Stimulated activated CD8-positive, alpha-beta memory T cell treated with anti-CD3 and anti-CD28 coated beads, Interleukin-12 subunit alpha, Interleukin-12 subunit beta, amount 100 ng/mL, for 24 hours (primary cell): ENCODE measurements around the gene GLIS1.
A peak's percentile ranks its signal among the peaks of the same experiment; 100 is the strongest.

Experiments used
- DNase-seq: peaks from one replicate; pipeline ENCODE4 v3.0.0-alpha.2; 2020; ENCODE audit errors: extremely low read depth

GLIS1 gene

DNA sequence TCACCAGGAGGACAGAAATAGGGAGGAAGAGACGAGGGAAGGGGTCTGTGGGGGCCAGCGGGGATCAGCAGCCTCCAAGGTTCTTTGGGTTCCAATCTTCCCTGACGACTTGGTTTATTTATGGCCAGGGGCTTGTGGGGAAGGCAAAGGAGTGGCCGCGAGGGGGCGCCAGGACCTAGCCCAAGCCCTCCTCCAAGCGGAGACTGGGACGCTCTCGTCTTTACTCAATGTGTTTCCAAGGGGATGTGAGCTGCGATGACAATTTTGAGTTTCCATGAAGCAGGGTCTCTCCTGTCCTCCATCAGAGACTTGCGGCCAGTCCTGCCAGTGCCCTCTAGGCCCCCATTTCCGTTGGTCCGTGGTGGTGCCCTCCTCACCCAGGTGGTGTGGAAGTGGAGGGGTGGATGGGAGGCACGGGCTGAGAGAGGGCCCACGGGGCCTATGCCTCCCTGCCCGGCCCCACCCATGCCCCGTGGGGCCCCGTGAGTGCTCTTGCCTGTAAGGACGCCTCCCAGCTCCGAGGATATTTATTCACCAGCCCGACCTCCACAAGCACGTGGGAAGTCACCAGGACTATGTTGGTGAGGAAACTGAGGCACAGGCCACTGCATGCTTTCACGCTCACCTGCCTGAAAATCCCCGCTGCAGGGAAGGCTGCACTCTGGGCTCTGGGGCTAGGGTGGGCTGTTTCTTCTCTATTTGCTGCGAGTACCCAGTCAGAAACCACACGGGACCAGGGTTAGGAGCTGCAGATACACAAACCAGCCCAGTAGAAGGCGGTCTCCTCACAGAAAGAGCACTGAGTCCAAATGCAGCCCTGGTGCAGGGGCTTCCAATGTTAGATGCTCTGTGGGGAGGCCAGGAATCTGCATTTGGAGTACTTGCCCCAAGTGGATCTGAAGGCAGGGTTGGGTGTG, 253.2 kb downstream of the GLIS1 start:
- DNase-seq: peak; percentile 15

DNA sequence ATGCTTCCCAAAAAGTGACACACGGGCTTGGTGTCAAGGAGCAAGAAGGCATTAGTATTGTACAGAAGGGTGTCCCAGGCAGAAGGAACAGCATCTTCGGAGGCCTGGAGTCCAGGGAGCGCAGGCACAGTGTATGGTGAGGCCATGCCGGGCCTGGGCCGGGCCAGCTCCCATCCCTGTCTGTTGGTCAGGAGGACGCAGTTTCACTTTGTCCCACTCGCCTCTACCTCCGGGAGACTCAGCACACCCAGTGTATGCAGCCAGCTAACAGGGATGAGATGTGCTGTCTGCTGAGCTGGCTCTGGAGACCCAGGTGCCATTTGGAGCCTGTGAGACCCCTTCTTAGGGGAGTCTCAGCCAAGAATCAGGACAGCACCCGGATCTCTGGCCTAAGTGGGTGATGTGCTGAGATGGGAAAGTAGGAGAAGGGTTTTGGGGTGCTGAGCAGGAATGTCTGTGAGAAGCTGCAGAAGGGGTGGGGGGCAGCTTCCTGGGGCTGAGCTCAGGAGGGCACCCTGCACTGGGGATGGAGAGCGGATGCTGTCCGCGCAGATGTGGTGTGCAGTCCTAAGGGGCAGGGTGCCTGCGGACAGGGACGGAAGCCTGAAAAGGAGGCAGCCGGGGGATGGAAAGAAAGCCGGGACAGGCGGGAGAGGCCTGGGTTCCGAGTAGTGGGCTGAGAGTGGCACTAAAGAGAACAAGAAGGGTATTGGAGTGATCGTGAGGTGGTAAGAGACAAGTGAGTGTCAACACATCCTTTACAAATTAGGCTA, 254.1 kb downstream of the GLIS1 start:
- DNase-seq: no peak

DNA sequence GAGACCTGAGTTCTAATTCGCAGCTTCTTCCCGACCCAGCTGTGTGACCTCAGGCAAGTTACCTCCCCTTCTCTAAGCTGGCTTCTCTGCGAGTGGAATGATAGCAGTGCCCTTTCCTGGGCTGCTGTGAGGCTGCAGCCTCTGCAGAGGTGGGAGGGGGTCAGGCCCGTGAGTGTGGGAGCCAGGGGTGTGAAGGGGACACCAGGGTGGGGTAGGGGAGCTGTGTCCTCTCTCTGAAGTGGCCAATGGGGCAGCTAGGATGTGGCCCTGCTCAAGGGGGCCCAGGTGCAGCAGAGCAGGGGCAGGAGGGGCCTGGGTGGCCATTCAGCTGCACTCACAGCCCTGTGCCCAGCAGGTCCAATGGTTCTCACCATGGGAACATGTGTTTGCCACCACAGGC, 255.3 kb downstream of the GLIS1 start:
- no peak for DNase-seq

DNA sequence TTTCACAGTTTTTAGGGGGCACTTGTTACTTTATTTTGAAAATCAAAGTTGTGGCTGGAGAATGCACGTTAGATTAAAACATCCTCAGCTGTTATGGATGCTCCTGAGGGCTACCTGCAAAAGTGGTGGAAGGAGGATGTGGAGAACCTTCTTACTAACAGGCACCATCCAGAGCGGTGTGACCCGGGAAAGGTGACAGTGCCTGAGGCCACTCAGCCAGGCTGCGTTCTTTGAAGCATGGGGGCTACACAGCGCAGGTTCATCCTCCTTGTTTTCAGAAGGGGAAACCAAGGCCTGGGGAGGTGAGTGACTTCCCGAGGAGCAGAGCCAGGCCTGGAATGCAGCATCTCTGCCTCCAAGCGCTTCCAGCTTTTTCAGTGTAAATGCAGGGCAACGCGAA, 255.8 kb downstream of the GLIS1 start:
- DNase-seq: no peak

DNA sequence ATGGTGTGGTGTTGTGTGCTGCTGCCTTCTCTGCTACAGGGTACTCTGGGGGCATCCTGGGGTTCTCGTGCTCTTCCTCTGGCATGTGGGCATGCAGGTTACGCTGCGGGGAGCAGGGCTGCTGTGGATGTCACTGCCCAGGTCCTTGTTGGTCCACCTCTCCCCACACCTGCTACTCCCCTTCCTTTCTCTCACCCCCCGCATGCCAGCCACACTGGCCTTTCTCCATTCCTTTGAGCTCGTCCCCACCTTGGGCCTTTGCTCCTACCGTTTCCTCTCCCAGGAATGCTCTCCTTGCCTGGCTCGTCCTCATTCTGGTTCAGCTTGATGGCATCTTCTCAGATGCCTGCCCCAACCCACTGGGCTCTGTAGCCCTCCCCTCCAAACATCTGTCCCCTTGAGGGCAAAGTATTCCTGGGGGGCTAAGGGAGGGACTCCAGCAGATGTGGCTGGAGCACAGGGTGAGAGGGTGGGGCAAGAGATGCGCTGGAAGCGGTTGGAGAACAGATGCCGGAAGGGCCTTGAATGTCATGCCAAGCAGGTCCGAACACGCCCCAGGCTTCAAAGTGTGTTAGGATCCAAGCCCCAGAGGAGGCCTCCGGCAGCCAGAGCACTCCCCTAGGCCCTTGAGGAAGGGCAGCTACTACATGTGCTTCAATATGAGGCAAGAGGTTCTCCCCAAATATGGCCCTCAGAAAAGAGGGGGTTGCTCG, 256.4 kb downstream of the GLIS1 start:
- DNase-seq: no peak

DNA sequence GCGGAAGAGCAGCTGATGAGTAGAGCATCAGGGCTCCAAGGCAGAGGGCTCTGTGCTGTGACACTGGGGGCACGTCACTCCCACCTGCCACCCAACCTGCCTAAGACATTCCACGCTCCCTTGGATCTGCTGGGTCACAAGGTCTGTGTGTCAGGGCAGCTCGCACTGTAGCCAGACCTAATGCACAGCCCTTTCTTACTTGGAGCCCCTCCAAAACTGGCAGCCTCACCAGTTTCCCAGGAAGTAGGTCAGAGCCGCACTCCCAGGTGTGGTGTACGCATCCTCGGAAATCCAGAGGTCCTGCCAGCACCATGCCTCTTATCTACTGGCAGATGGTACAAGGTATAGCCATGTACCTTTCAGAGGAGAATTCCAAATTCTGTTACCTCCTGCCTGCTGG, 257.5 kb downstream of the GLIS1 start:
- no peak for DNase-seq

DNA sequence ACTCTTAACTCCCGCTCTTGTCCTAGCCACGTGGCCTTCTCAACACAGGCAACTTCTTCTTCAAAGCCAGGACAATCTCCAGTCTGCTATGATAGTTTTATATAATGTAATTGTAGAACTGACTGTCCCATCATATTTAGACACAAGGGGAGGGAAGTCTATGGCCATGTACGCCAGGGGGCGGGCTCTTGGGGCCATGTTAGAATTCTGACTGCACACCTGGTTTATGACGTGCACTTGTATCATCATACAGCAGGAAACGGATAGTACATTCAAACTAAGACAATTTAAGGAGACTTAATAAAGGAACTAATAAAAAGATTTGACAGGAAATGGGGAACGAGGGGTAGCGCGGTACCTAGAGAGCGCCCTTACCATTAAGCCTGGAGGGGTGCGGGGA, 258.3 kb downstream of the GLIS1 start:
- no peak for DNase-seq

DNA sequence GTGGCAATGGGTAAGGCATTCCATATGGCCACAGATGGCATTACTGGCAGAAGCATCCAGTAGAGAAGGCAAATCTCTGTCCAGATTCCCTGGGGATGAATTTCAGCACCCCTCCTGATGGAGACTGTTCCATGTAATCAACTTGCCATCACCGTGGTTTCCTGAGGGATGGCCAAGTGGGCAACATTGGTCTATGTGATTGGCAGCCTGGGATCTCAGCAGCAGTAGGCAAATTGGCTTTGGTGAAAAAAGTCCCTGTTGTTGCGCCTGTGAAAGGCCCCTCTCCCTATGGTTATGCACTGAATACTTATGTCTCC, 260.5 kb downstream of the GLIS1 start:
- no peak for DNase-seq

DNA sequence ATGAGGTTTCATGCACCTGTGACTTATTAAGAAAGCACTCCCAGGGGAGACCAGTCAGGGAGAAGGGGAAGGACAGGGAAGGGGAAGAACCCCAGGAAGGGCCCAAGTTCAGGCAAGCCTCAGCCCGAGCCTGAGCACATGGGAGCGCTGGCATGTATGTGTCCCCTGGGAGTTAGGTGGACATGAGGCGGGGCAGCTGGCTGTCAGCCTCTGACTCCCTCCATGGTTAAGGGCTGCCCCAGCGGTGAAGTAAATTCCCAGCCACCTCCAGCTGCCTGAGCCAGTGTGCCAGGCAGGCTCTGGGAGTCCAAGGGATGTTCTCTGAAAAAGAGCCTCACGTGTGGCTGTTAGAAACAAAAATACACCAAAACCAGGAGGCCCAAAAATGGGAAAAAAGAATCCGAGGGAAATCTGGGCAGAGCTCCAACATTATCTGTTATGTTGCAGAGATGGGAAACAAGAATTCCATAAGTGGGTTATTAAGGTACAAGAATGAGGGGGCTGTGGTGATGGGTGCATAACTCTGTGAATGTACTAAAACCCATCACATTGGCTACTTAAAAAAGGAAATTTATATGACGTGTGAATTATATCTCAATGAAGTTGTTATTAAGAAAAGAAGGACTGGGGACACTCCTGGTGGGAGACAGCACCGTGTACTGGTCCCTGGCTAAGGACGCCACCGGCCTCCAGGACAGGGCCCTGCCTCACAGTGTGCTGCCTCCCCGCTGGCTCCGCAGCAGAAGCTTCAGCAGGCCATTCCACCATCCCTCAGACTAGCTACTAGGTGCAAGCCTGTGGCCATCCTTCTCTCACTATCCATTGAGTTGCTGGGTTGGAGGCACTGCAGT, 261.1 kb downstream of the GLIS1 start:
- DNase-seq: no peak

DNA sequence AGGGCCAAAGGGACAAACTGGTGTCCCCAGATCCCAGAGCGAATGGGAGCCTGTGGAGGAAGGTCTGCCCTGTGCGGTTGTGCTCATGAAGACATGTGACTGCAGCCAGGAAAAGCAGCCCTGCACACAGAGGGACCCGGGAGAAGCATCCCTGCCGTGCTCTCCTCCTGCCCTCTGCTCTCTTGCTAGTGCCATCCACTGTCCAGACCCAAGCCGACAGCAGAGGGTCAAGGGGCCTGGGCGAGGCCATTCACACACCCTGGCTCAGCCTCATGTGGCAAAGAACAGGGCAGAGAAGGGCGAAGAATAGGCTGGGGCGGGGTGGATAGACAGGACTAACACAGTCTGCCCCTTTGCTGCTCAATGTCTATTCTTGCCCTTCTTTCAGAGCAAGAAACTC, 262.4 kb downstream of the GLIS1 start:
- no peak for DNase-seq

DNA sequence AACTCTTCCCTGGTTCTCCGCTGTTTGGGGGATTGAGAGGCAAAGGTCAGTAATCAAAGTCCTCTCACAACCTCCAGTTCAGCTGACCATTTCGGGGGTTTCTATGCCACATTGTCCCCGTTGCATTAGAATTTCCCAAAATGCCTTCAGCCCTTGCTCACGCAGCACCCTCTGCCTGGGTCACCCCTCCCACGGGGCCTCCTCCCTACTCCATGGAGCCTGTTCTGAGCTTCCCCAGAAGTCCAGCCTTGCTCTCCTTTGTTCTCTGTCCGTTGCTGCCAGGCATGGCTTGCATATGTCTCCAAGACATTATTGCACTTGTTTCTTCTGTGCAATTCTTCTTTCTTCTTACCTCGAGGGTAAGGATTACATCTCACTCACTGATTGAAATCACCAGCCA, 263.3 kb downstream of the GLIS1 start:
- DNase-seq: no peak

DNA sequence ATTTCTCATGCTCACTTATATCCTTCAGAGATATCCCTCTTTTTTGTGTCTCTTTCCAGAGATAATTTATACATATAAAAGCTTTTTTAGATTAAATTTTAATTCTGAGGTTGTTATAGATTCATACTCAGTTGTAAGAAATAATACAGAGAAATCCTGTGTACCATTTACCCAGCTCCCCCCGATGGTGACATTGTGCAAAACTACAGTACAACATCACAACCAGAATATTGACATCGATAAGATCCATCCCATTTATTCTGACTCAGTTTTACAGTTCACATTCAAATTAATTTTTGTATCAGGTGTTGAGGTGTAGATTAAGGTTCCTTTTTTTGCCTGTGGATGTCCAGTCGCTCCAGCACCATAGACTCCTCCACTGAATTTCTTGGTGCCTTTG, 265.5 kb downstream of the GLIS1 start:
- no peak for DNase-seq

DNA sequence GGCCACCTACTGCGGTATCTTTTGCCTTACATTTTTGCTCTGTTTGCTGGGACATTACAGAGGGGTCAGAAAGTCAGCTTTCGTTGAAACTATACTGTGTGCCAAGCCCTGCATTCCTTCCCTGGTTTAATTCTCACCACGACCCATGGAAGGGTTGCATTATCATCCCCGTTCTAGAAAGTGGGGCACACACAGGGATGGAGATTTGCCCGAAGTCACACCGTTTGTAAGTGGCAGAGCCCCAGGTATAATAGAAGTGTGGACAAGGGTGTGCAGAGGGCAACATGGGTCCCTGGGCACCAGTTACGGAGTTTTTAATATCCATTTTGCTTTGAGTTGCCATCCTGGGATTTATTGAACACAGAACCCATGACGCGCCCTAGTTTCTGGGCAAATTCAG, 268.0 kb downstream of the GLIS1 start:
- DNase-seq: no peak

DNA sequence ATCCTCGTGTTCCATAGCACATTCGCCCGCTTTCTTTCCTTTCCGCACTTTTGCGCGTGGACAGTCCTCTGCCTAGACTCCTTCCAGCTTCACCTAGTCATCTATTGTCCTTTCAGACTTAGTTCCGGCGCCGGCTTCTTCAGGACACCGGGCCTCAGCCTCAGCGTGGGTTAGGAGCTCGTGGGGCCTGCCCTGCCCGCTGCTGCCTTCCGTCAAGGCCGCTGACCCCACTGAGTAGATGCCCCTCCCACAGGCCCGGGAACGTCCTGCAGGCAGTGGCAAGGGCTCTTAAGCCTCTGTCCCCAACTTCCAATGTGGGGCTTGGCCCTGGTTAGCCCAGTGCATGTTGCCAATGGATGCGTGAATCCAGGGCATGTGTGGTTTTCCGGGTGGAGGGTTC, 268.4 kb downstream of the GLIS1 start:
- no peak for DNase-seq

DNA sequence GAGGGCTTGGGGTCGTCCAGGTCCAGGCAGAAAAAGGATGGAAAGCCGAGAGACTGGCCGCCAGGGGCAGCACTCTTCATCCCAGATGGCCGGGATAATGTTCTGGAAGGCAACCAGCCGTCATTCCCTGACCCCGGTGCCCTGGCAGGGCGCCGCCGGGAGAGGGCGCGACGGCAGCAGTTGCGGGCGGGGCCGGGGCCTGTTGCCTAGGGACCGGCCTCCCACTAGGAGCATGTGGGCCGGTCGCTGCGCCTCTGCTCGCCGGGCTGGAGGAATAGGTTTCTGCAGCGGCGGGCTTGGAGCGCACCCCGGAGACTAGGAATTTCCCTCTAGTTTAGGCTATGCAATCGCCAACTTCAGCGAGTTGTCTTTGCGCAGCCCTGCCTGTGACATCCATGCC, 268.8 kb downstream of the GLIS1 start:
- no peak for DNase-seq

DNA sequence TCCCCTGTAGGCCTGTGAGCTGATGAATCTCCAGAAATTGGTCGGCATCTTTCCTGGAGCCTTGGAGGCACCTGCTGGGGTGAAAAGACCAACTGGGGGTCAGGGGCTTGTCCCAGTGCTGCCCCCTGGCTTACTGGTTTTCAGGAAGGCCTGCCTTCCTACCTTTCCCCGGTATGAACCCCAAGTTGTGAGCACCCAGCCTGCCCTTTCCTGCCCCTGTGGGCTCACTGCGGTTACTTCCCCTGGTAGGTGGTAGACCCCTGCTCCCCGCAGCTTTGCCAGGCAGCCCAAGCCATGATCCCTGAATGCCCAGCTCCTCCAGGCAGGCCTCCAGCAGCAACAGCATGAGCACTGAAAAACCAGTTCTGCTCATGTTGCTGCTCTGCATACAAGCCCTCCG, 269.6 kb downstream of the GLIS1 start:
- DNase-seq: no peak

DNA sequence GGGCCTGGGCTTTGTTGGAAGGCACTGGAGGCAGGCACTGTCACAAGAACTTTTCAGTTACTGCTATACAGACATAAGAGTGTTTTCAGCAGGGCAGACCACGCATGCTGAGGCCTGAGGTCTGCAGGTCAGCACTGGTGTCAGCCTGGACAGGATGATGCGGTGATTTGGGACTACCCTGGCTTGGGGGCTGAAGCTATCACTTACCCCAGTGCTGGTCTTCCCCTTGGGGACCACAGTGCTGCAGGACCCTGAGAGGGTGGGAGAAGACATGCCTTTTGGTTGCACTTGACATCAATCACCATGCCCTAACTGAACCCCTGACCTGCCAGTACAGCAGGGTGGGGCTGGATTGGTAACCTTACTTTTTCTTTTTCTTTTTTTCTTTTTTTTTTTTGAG, 270.6 kb downstream of the GLIS1 start:
- no peak for DNase-seq

DNA sequence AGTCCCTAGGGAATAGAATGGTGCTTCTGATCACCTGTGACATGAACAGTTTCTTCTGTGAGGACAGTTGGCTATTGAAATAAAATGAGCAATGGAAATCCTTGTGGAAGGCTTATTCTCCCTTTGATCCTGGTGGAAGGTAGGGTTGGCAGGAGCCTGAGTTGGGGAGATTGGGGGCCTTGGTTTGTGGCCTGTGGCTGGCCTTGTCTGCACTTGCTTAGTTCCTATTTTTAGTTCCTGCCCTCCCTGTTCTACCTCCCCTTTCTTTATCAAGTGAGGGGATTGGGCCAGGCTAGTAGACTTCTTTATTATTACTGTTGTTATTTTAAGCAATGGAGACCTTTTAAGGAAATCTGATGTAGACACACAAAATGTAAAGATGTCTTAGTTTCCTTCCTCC, 271.6 kb downstream of the GLIS1 start:
- DNase-seq: no peak

DNA sequence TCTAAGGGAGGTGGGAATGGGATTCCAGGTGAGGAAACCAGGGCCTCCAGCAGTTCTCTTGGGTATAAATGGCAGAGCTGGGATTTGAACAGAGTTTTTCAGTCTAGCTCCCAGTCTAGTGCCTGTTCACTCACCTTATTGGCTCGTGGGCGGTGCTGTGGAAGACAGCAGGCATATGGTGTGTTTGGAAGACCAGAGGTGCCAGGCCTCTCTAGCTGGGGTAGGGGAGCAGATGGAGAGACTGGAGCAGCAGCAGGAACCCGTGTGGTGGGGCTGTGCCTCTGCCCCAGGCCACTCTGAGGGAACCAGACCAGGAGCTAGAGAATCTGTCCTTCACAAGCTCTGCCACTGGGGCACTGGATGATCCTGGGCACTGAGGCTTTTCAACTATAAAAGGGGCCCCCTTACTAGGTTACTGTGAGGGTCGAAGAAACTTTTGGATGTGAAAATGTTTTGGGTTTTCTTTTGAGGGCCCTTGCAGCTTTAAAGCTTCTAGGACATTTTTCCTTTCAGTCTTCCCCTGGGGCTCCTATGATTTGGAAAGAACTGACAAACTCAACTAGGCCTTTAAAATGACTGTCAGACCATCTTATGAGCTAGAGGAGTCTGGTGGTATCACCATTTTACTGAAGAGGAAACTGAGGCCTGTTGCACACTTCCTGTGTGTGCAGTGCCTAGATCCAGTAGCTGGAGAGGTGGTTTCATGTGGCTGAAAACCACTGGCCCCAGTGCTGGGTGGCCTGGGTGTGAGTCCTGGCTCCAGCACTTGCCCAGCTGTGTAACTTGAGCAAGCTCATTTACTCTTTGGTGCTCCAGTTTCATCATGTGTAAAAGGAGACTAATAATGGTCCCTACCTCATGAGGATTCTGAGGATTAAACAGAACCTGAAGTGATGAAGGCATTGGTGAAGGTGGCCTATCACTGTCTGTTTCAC, 273.7 kb downstream of the GLIS1 start:
- DNase-seq: no peak
